NK-92 (cell line): ENCODE results near the gene OSBP2.

ENCODE experiments used
- DNase-seq: peaks from one replicate; lab custom pipeline; 2025; ENCODE audit not compliant: unreplicated experiment; lab: John Stamatoyannopoulos, UW

OSBP2 gene

GRCh38 chr22:30878516-30879414 is 184.1 kb downstream of the OSBP2 start:
- no peak for DNase-seq

- DNase-seq = no peak
These were observed 184.7 kb downstream of the OSBP2 start for GRCh38 chr22:30879415-30879797.

GRCh38 chr22:30880181-30880601 is 185.5 kb downstream of the OSBP2 start:
- DNase-seq = no peak

- no peak for DNase-seq
These were observed 186.2 kb downstream of the OSBP2 start for GRCh38 chr22:30880847-30881246.

GRCh38 chr22:30881361-30882183 is 186.9 kb downstream of the OSBP2 start:
- no peak for DNase-seq

GRCh38 chr22:30882184-30882717 is 187.6 kb downstream of the OSBP2 start:
- DNase-seq = no peak

- DNase-seq = no peak
These were observed 188.4 kb downstream of the OSBP2 start for GRCh38 chr22:30882974-30883533.

GRCh38 chr22:30883586-30884145 is 189.0 kb downstream of the OSBP2 start:
- no peak for DNase-seq

GRCh38 chr22:30884211-30885000 is 189.7 kb downstream of the OSBP2 start:
- DNase-seq = no peak

- no peak for DNase-seq
These were observed 190.3 kb downstream of the OSBP2 start for GRCh38 chr22:30885001-30885366.

GRCh38 chr22:30885591-30885990 is 190.9 kb downstream of the OSBP2 start:
- DNase-seq = no peak

GRCh38 chr22:30887453-30887852 is 192.8 kb downstream of the OSBP2 start:
- no peak for DNase-seq

GRCh38 chr22:30887861-30888260 is 193.2 kb downstream of the OSBP2 start:
- no peak for DNase-seq

GRCh38 chr22:30889268-30889995 is 194.8 kb downstream of the OSBP2 start:
- DNase-seq = no peak

- DNase-seq = no peak
These were observed 195.4 kb downstream of the OSBP2 start for GRCh38 chr22:30889996-30890480.

- no peak for DNase-seq
These were observed 196.2 kb downstream of the OSBP2 start for GRCh38 chr22:30890686-30891442.

GRCh38 chr22:30891443-30891755 is 196.7 kb downstream of the OSBP2 start:
- DNase-seq = no peak

GRCh38 chr22:30891781-30892180 is 197.1 kb downstream of the OSBP2 start:
- DNase-seq = no peak

GRCh38 chr22:30892286-30892685 is 197.6 kb downstream of the OSBP2 start:
- no peak for DNase-seq
